ENCODE measurements around the gene VPS54.

DNA sequence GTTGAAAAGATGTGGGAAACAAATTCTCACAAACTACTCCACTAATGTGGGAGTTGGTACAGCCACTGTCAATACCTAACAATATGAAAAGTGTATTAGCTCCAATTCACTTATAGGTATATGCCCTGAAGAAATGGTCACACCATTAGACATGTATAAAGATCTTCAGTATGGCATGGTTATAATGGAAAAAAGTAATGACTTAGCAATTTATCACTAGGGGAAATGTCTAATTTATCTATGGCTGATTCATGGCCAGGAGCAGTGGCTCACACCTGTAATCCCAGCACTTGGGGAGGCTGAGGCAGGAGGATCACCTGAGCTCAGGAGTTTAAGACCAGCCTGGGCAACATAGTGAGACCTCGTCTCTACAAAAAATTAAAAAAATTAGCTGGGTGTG is 125.1 kb downstream of the VPS54 start:
- TF ChIP-seq CTCF (IDR thresholded peaks at IDR 0.05): no peak
- TF ChIP-seq POLR2A (IDR thresholded peaks at IDR 0.05): no peak
- no peak for TF ChIP-seq POLR2AphosphoS5 (IDR thresholded peaks at IDR 0.05; ENCODE audit: insufficient read depth in 1 of 2, low read depth in 1 of 2)

All from vagina (tissue), 2 donors.